SK-N-SH (cell line): ENCODE data around the gene TNN.

ENCODE experiments used
- CTCF ChIP-seq: fragments of 200-600 bp; sonication (generic); IDR thresholded peaks from 2 replicates; pipeline ENCODE4 v1.6.1; 2017; ENCODE audit warnings: antibody characterized with exemption, mild to moderate bottlenecking, moderate library complexity
- EZH2phosphoT487 ChIP-seq: fragments of 200-600 bp; sonication (generic); IDR thresholded peaks from 2 replicates; pipeline ENCODE4 v1.6.1; 2017; ENCODE audit warnings: low read depth, mixed run types, mild to moderate bottlenecking, antibody characterized with exemption, moderate library complexity, borderline replicate concordance
- GABPA ChIP-seq: IDR thresholded peaks from 2 replicates; pipeline ENCODE4 v1.4.0; 2012; ENCODE audit warnings: low read depth, mild to moderate bottlenecking
- GATA2 ChIP-seq: sonication (generic); formaldehyde crosslinking; IDR thresholded peaks from 2 replicates; pipeline ENCODE4 v1.5.0; 2020; ENCODE audit warnings: mild to moderate bottlenecking, missing genetic modification reagents
- MXI1 ChIP-seq: IDR thresholded peaks from 2 replicates; pipeline ENCODE4 v1.6.1; 2012; ENCODE audit warnings: mild to moderate bottlenecking, low read depth, low read length, improper control_type of control experiment
- RAD21 ChIP-seq: IDR thresholded peaks from 2 replicates; pipeline ENCODE4 v1.6.1; 2012; ENCODE audit warnings: mild to moderate bottlenecking, low read length
- TAF1 ChIP-seq: IDR thresholded peaks from 2 replicates; pipeline ENCODE4 v1.6.1; 2012; ENCODE audit warnings: low read depth, mild to moderate bottlenecking, low read length, moderate library complexity, borderline replicate concordance

GRCh38 chr1:175090780-175091179, 23.1 kb downstream of the TNN start:
- TF ChIP-seq GABPA, result no peak
- TF ChIP-seq RAD21, result no peak
- no peak for TF ChIP-seq CTCF
- TF ChIP-seq GATA2 (CRISPR knock-in tag), result no peak
- no peak for TF ChIP-seq EZH2phosphoT487
- TF ChIP-seq TAF1, result no peak
- no peak for TF ChIP-seq MXI1
